Upper lobe of left lung (tissue), 4 donors: ENCODE results near the gene PEMT.

Experiments
- EP300 ChIP-seq, 4 donors: sonication (generic); formaldehyde crosslinking; IDR thresholded peaks; one replicate each; pipeline ENCODE4 v1.5.1; 2017; ENCODE audit warnings: antibody characterized with exemption in 4 of 4, control low read depth in 2 of 4
- TF ChIP-seq, protein P1 (sequence below), 6 experiments: fragments of 450-650 bp in 4 of 6; fragments of 200-600 bp in 2 of 6; sonication (generic) in 2 of 6; IDR thresholded peaks; one replicate each; pipeline ENCODE4 v1.5.1; 2016 to 2019; ENCODE audit warnings: antibody characterized with exemption in 6 of 6

DNA sequence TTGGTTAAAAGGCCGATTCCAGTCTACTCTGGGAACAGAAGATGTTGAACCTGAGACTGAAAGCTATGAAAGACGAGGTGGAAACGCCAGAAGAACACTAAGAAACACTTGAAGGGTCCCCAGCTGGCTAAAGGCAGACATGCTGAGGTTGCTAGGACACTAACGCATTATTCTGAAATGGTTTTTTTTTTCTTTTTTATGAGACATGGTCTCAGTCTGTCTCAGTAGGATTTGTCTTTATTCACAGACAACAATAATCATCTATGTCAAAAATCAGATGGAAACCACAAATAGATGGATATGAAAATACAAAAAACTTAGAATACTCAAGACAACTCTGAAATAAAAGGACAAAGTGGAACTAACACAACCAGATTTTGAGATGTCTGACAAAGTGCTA, 60.4 kb downstream of the PEMT start:
- no peak for TF ChIP-seq EP300 (IDR thresholded peaks at IDR 0.05)
- TF ChIP-seq, protein P1, sequence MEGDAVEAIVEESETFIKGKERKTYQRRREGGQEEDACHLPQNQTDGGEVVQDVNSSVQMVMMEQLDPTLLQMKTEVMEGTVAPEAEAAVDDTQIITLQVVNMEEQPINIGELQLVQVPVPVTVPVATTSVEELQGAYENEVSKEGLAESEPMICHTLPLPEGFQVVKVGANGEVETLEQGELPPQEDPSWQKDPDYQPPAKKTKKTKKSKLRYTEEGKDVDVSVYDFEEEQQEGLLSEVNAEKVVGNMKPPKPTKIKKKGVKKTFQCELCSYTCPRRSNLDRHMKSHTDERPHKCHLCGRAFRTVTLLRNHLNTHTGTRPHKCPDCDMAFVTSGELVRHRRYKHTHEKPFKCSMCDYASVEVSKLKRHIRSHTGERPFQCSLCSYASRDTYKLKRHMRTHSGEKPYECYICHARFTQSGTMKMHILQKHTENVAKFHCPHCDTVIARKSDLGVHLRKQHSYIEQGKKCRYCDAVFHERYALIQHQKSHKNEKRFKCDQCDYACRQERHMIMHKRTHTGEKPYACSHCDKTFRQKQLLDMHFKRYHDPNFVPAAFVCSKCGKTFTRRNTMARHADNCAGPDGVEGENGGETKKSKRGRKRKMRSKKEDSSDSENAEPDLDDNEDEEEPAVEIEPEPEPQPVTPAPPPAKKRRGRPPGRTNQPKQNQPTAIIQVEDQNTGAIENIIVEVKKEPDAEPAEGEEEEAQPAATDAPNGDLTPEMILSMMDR (IDR thresholded peaks at IDR 0.05): no peak
